Fibroblast of pulmonary artery (primary cell): ENCODE measurements around the gene SH2D2A.

ENCODE experiments used
- DNase-seq: peaks from one replicate; pipeline ENCODE4 v3.0.0-alpha.2; 2010; ENCODE audit warnings: low read depth
- H3K4me3 ChIP-seq: replicated peaks from 2 replicates; pipeline ENCODE4 v1.5.1; 2011; ENCODE audit warnings: low read depth, mild to moderate bottlenecking, control low read depth, low read length, moderate library complexity
- CTCF ChIP-seq: IDR thresholded peaks from 2 replicates; pipeline ENCODE4 v1.5.1; 2011; ENCODE audit warnings: mild to moderate bottlenecking, control low read depth, low read length, inconsistent platforms; ENCODE audit errors: missing control alignments

Gene SH2D2A

GRCh38 chr1:156862584-156862983, 45.9 kb upstream of the SH2D2A start:
- no peak for DNase-seq
- no peak overlapping the region for H3K4me3 ChIP-seq
- no peak for TF ChIP-seq CTCF

- no peak for DNase-seq
- peak within 1 kb of the TSS; percentile 36 for H3K4me3 ChIP-seq
Measured at GRCh38 chr1:156860628-156861423, 44.2 kb upstream of the SH2D2A start, which contains the start of gene NTRK1. Gene NTRK1, plus strand, starts transcription at chr1:156860865. Its CDS starts 70 bp downstream, at chr1:156860935.

GRCh38 chr1:156860113-156860627, 43.5 kb upstream of the SH2D2A start:
- peak; percentile 35 for DNase-seq
- peak overlapping the region; percentile 36 for H3K4me3 ChIP-seq
- TF ChIP-seq CTCF = peak; percentile 69

More at GRCh38 chr1:156860628-156861423, 44.2 kb upstream of the SH2D2A start, which contains the start of gene NTRK1:
- no peak for TF ChIP-seq CTCF

- TF ChIP-seq CTCF = no peak
- DNase-seq = peak; percentile 17
- peak overlapping the region; percentile 36 for H3K4me3 ChIP-seq
Measured at GRCh38 chr1:156859523-156860112, 43.0 kb upstream of the SH2D2A start.

- TF ChIP-seq CTCF = no peak
Measured at GRCh38 chr1:156858959-156859522, 42.4 kb upstream of the SH2D2A start, which contains the start of gene INSRR. Gene INSRR, minus strand, starts transcription at chr1:156859117. Its CDS starts 496 bp downstream, at chr1:156858621.

GRCh38 chr1:156858555-156858956, 41.9 kb upstream of the SH2D2A start:
- DNase-seq = no peak
- TF ChIP-seq CTCF = no peak
- no peak overlapping the region for H3K4me3 ChIP-seq

More at GRCh38 chr1:156858959-156859522, 42.4 kb upstream of the SH2D2A start, which contains the start of gene INSRR:
- peak within 1 kb of the TSS; percentile 36 for H3K4me3 ChIP-seq
- no peak for DNase-seq
